Fibroblast of pulmonary artery (primary cell): ENCODE measurements around the gene CNGB1.
"Not testable (repeated sequence)": the region's sequence is repeated elsewhere in the genome, so short reads cannot be mapped to it uniquely, and the experiment has no call there.

Experiments used
- DNase-seq: peaks from one replicate; pipeline ENCODE4 v3.0.0-alpha.2; 2010; ENCODE audit warnings: low read depth
- H3K4me3 ChIP-seq: replicated peaks from 2 replicates; pipeline ENCODE4 v1.5.1; 2011; ENCODE audit warnings: low read depth, mild to moderate bottlenecking, control low read depth, low read length, moderate library complexity
- CTCF ChIP-seq: IDR thresholded peaks from 2 replicates; pipeline ENCODE4 v1.5.1; 2011; ENCODE audit warnings: mild to moderate bottlenecking, control low read depth, low read length, inconsistent platforms; ENCODE audit errors: missing control alignments

Gene CNGB1

GRCh38 chr16:57848181-57848580 is 122.7 kb downstream of the CNGB1 start:
- DNase-seq = no peak
- no peak for TF ChIP-seq CTCF

GRCh38 chr16:57846931-57847330 is 124.0 kb downstream of the CNGB1 start:
- DNase-seq, H3K4me3 ChIP-seq: not testable (repeated sequence)

More at GRCh38 chr16:57848181-57848580, 122.7 kb downstream of the CNGB1 start:
- H3K4me3 ChIP-seq = no peak overlapping the region

- no peak overlapping the region for H3K4me3 ChIP-seq
- TF ChIP-seq CTCF = no peak
- DNase-seq = no peak
Observed at GRCh38 chr16:57846078-57846697, 124.7 kb downstream of the CNGB1 start.

GRCh38 chr16:57845115-57845514 is 125.8 kb downstream of the CNGB1 start:
- TF ChIP-seq CTCF = no peak
- H3K4me3 ChIP-seq = no peak overlapping the region
- DNase-seq = no peak

- DNase-seq = no peak
- TF ChIP-seq CTCF = no peak
- no peak overlapping the region for H3K4me3 ChIP-seq
Observed at GRCh38 chr16:57844416-57845030, 126.4 kb downstream of the CNGB1 start.

GRCh38 chr16:57843400-57843799 is 127.5 kb downstream of the CNGB1 start:
- H3K4me3 ChIP-seq = no peak overlapping the region
- TF ChIP-seq CTCF = no peak

GRCh38 chr16:57842601-57843000 is 128.3 kb downstream of the CNGB1 start:
- H3K4me3 ChIP-seq = no peak overlapping the region
- DNase-seq = no peak
- no peak for TF ChIP-seq CTCF

More at GRCh38 chr16:57843400-57843799, 127.5 kb downstream of the CNGB1 start:
- no peak for DNase-seq
